Measurements from ENCODE around the gene RALGPS1. TPM values are rescaled to one million over a fixed set of nuclear protein-coding genes. Genes with fewer than 3 reads are reported as not detected.

The RALGPS1 gene
- total and polyA plus RNA-seq, 2 of the 13 experiments (the other 11 are each of a cell fraction or from before 2014, with no cell fraction given) = 3.7 to 6.5 TPM

DNA sequence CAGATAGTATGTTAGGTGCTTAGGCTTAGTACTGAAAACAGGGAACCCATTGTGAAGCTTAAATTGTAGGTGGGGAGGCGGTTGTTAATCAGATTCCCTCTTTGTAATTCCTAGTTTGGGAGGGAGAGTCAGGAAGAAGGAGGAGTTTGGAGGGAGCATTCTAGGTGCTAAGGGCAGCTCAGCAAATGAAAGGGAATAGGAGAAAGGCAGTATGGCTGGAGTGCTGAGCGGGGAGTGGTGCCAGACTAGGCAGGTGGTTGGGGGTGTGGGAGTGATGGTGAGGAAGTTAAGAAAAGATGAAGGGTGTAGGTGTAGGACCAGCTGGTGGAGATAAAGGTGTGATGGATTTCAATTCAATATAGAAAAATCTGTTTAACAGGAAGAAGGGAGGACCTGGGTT is 338.9 kb downstream of the RALGPS1 start:
- intact Hi-C loops (cut with micrococcal nuclease; ENCODE audit: unreplicated experiment) = no loop called here

More for the DNA sequence above, 338.9 kb downstream of the RALGPS1 start:
- in situ Hi-C loops (cut with HindIII; ENCODE audit: extremely low pct_ligation_motif_present, low pct_unique_long_range_greater_than_20kb) = no loop called here
- Histone ChIP-seq H3K79me2 (ENCODE audit: insufficient read depth, low read length) (no peaks in the 10 kb centered on the region), H3K9ac (ENCODE audit: insufficient read depth, low read depth, low read length) (no peak overlapping the region), H2AFZ (ENCODE audit: low read length) (no peak overlapping the region), H3K4me2 (ENCODE audit: low read depth, low read length) (no peak overlapping the region), H4K20me1 (ENCODE audit: insufficient read depth, low read length) (no peaks in the 10 kb centered on the region), H3K36me3 (replicated peaks in 1 of 2; ENCODE audit: control insufficient read depth in 1 of 2, insufficient read depth in 2 of 2, low read length in 2 of 2) (peaks cover 1 to 4% of the 10 kb centered on the region in 2 experiments; a peak in 2 of 5 replicates), H3K4me1 (ENCODE audit: insufficient read depth, low read length) (peaks cover 7% of the 10 kb centered on the region), H3K27me3 (ENCODE audit: control insufficient read depth in 1 of 2, insufficient read depth in 2 of 2, low read length in 2 of 2) (no peaks in the 10 kb centered on the region), H3K4me3 (replicated peaks in 1 of 3; ENCODE audit: insufficient read depth in 1 of 3, low read depth in 2 of 3, low read length in 3 of 3) (no peak overlapping the region), H3K9me3 (ENCODE audit: low read length) (no peaks in the 10 kb centered on the region), H3K27ac (ENCODE audit: extremely low read length, insufficient read depth, low read length) (no peak overlapping the region)
- ATAC-seq (no peak), DNase-seq (ENCODE audit: low spot score) (no peak), FAIRE-seq (no peak)
- ChIA-PET CTCF (ENCODE audit: low intra/inter-chr PET ratio, low total read pairs) (no interaction called here), POLR2A (no interaction called here)
- BruUV-seq (replicated peaks) = no TSS peak
- no peak for TF ChIP-seq ZEB1 (IDR thresholded peaks at IDR 0.05; ENCODE audit: insufficient replicate concordance, low read depth)
- TF ChIP-seq GPN1 (CRISPR knock-in tag; IDR thresholded peaks at IDR 0.05; ENCODE audit: borderline replicate concordance) = no peak
- no peak for TF ChIP-seq FLYWCH1 (CRISPR knock-in tag; IDR thresholded peaks at IDR 0.05)
- no peak for TF ChIP-seq ZNF703 (CRISPR knock-in tag; IDR thresholded peaks at IDR 0.05; ENCODE audit: borderline replicate concordance)
- no peak for TF ChIP-seq SRF (IDR thresholded peaks at IDR 0.05; ENCODE audit: low read depth, low read length)
- no peak for TF ChIP-seq ZFP37 (CRISPR knock-in tag; IDR thresholded peaks at IDR 0.05; ENCODE audit: borderline replicate concordance)
- no peak for TF ChIP-seq KAT8 (CRISPR knock-in tag; IDR thresholded peaks at IDR 0.05)
- TF ChIP-seq FOXK1 (CRISPR knock-in tag; IDR thresholded peaks at IDR 0.05; ENCODE audit: borderline replicate concordance, low read depth) = no peak
- TF ChIP-seq TRIM24 (CRISPR knock-in tag; IDR thresholded peaks at IDR 0.05) = no peak
- TF ChIP-seq, protein P1, sequence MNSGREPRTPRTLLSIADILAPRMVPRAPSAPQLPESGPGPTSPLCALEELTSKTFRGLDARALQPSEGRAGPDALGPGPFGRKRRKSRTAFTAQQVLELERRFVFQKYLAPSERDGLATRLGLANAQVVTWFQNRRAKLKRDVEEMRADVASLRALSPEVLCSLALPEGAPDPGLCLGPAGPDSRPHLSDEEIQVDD (CRISPR knock-in tag; IDR thresholded peaks at IDR 0.05; ENCODE audit: borderline replicate concordance) = no peak
- TF ChIP-seq ZNF24 (IDR thresholded peaks at IDR 0.05) = no peak
- TF ChIP-seq NCOA2 (CRISPR knock-in tag; IDR thresholded peaks at IDR 0.05) = no peak
- no peak for TF ChIP-seq ZFY (CRISPR knock-in tag; IDR thresholded peaks at IDR 0.05)
- no peak for TF ChIP-seq THAP9 (CRISPR knock-in tag; IDR thresholded peaks at IDR 0.05; ENCODE audit: borderline replicate concordance)
- TF ChIP-seq MED8 (CRISPR knock-in tag; IDR thresholded peaks at IDR 0.05; ENCODE audit: insufficient replicate concordance) = no peak
- 99% methylated on average over 2 of the region's 2 CpGs for WGBS (ENCODE audit: low lambda C conversion rate)

All from HepG2 (cell line).